H9 (cell line): ENCODE results near the gene CERS5. TPM values are rescaled to one million over a fixed set of nuclear protein-coding genes. Genes with fewer than 3 reads are reported as not detected.

ENCODE experiments used
- DNase-seq: peaks from one replicate; pipeline ENCODE4 v3.0.0-alpha.2; 2017
- H2AFZ ChIP-seq: one replicate; pipeline ENCODE4 v1.6.1; 2013; ENCODE audit warnings: mild to moderate bottlenecking, low read length, control low read depth, moderate library complexity
- H2AK5ac ChIP-seq: 2 replicates; pipeline ENCODE4 v1.6.1; 2013; ENCODE audit warnings: low read length, control low read depth, mixed read lengths; ENCODE audit not compliant: insufficient read length
- H2BK120ac ChIP-seq: one replicate; pipeline ENCODE4 v1.6.1; 2013; ENCODE audit warnings: low read depth, mild to moderate bottlenecking, low read length, control low read depth, inconsistent platforms; ENCODE audit not compliant: poor library complexity, severe bottlenecking
- H2BK12ac ChIP-seq: 2 replicates; pipeline ENCODE4 v1.6.1; 2013; ENCODE audit warnings: low read length, control low read depth, mixed read lengths, low read depth; ENCODE audit not compliant: insufficient read length
- H2BK15ac ChIP-seq: 2 replicates; pipeline ENCODE4 v1.6.1; 2013; ENCODE audit warnings: low read depth, low read length, control low read depth
- H2BK20ac ChIP-seq: one replicate; pipeline ENCODE4 v1.6.1; 2013; ENCODE audit warnings: low read depth, mild to moderate bottlenecking, low read length, control low read depth, inconsistent platforms; ENCODE audit not compliant: poor library complexity, severe bottlenecking
- H2BK5ac ChIP-seq: 2 replicates; pipeline ENCODE4 v1.6.1; 2013; ENCODE audit warnings: low read length, control low read depth, mixed read lengths; ENCODE audit not compliant: insufficient read length
- H3K14ac ChIP-seq: 2 replicates; pipeline ENCODE4 v1.6.1; 2013; ENCODE audit warnings: low read length, control low read depth; ENCODE audit not compliant: insufficient read depth
- H3K18ac ChIP-seq: 2 replicates; pipeline ENCODE4 v1.6.1; 2013; ENCODE audit warnings: low read depth, mild to moderate bottlenecking, mixed read lengths, low read length, control low read depth; ENCODE audit not compliant: insufficient read length
- H3K23ac ChIP-seq: 2 replicates; pipeline ENCODE4 v1.6.1; 2013; ENCODE audit warnings: low read length, control low read depth, mixed read lengths, low read depth; ENCODE audit not compliant: insufficient read length
- H3K23me2 ChIP-seq: 2 replicates; pipeline ENCODE4 v1.6.1; 2013; ENCODE audit warnings: low read depth, mild to moderate bottlenecking, mixed read lengths, low read length, control low read depth; ENCODE audit not compliant: insufficient read length, poor library complexity, severe bottlenecking
- H3K27ac ChIP-seq: 2 replicates; pipeline ENCODE4 v1.5.1; 2013; ENCODE audit warnings: low read length, control low read depth, mixed read lengths, low read depth; ENCODE audit not compliant: insufficient read length
- H3K27me3 ChIP-seq: 2 replicates; pipeline ENCODE4 v1.6.1; 2013; ENCODE audit warnings: low read length, control low read depth, inconsistent platforms; ENCODE audit not compliant: insufficient read depth
- H3K4ac ChIP-seq: 2 replicates; pipeline ENCODE4 v1.6.1; 2013; ENCODE audit warnings: low read depth, mild to moderate bottlenecking, control low read depth, inconsistent platforms, low read length, moderate library complexity
- H3K4me1 ChIP-seq: 2 replicates; pipeline ENCODE4 v1.6.1; 2013; ENCODE audit warnings: low read length, control low read depth, inconsistent platforms; ENCODE audit not compliant: insufficient read depth
- H3K4me2 ChIP-seq: 2 replicates; pipeline ENCODE4 v1.6.1; 2013; ENCODE audit warnings: low read length, control low read depth, mixed read lengths; ENCODE audit not compliant: insufficient read length, insufficient read depth
- H3K56ac ChIP-seq: 2 replicates; pipeline ENCODE4 v1.6.1; 2013; ENCODE audit warnings: low read depth, mild to moderate bottlenecking, mixed read lengths, low read length, control low read depth; ENCODE audit not compliant: insufficient read length
- H3K79me1 ChIP-seq: 2 replicates; pipeline ENCODE4 v1.6.1; 2013; ENCODE audit warnings: low read depth, mild to moderate bottlenecking, moderate library complexity, low read length, control low read depth, inconsistent platforms; ENCODE audit not compliant: insufficient read depth, poor library complexity, severe bottlenecking
- H3K79me2 ChIP-seq: 2 replicates; pipeline ENCODE4 v1.6.1; 2013; ENCODE audit warnings: low read length, control low read depth, inconsistent platforms; ENCODE audit not compliant: insufficient read depth
- H3K9ac ChIP-seq: 2 replicates; pipeline ENCODE4 v1.6.1; 2013; ENCODE audit warnings: low read length, control low read depth, mixed read lengths; ENCODE audit not compliant: insufficient read length; ENCODE audit errors: extremely low read depth
- H3K9me3 ChIP-seq: one replicate; pipeline ENCODE4 v1.6.1; 2013; ENCODE audit warnings: low read depth, low read length, inconsistent platforms; ENCODE audit not compliant: control insufficient read depth
- H3T11ph ChIP-seq: one replicate; pipeline ENCODE4 v1.6.1; 2013; ENCODE audit warnings: mild to moderate bottlenecking, low read length, control low read depth, inconsistent platforms
- H4K20me1 ChIP-seq: one replicate; pipeline ENCODE4 v1.6.1; 2013; ENCODE audit not compliant: control insufficient read depth, insufficient read length, insufficient read depth
- H4K5ac ChIP-seq: 2 replicates; pipeline ENCODE4 v1.6.1; 2013; ENCODE audit warnings: low read depth, mild to moderate bottlenecking, mixed read lengths, low read length, control low read depth; ENCODE audit not compliant: insufficient read length
- H4K8ac ChIP-seq: replicated peaks from 2 replicates; pipeline ENCODE4 v1.6.1; 2013; ENCODE audit warnings: low read length, control low read depth, mixed read lengths, low read depth; ENCODE audit not compliant: insufficient read length
- H4K91ac ChIP-seq: 2 replicates; pipeline ENCODE4 v1.6.1; 2013; ENCODE audit warnings: low read depth, mild to moderate bottlenecking, moderate library complexity, mixed read lengths, low read length, control low read depth; ENCODE audit not compliant: insufficient read length
- H3K27ac Mint-ChIP-seq, 3 experiments: 2 replicates in 2 of 3; 3 replicates in 1 of 3; pipeline ENCODE4 v1.8.0; 2020 to 2021; ENCODE audit warnings: mixed read lengths in 3 of 3, mild to moderate bottlenecking in 1 of 3, moderate library complexity in 1 of 3
- H3K27me3 Mint-ChIP-seq: 2 replicates; pipeline ENCODE4 v1.8.0; 2021; ENCODE audit warnings: low read depth, mild to moderate bottlenecking, moderate library complexity, mixed read lengths
- H3K36me3 Mint-ChIP-seq, 3 experiments: 2 replicates in 2 of 3; 3 replicates in 1 of 3; pipeline ENCODE4 v1.8.0; 2020 to 2021; ENCODE audit warnings: low read depth in 3 of 3, mixed read lengths in 3 of 3; ENCODE audit not compliant: insufficient read depth in 1 of 3
- H3K4me1 Mint-ChIP-seq, 2 experiments: 2 replicates each; pipeline ENCODE4 v1.8.0; 2020; ENCODE audit warnings: mixed read lengths in 2 of 2
- H3K4me3 Mint-ChIP-seq, 2 experiments: 2 replicates in 1 of 2; 3 replicates in 1 of 2; pipeline ENCODE4 v1.8.0; 2020 to 2021; ENCODE audit warnings: mild to moderate bottlenecking in 2 of 2, mixed read lengths in 2 of 2, moderate library complexity in 1 of 2
- H3K9me3 Mint-ChIP-seq, 2 experiments: 2 replicates in 1 of 2; 3 replicates in 1 of 2; pipeline ENCODE4 v1.8.0; 2020; ENCODE audit warnings: mild to moderate bottlenecking in 2 of 2, mixed read lengths in 2 of 2, moderate library complexity in 1 of 2
- WGBS: extraction: QIAGEN DNeasy Blood & Tissue Kit; methylation state at CpG from one replicate; pipeline ENCODE4 v1.1.7; 2013; ENCODE audit warnings: missing lambda C conversion rate, low lambda C conversion rate, mixed read lengths; ENCODE audit not compliant: insufficient read length; ENCODE audit errors: extremely low coverage; 5-methylcytosine and 5-hydroxymethylcytosine counted together
- total RNA-seq: library from RNA; stranded (reverse); gene quantifications from 2 replicates; pipeline ENCODE4 v1.2.1, GENCODE V29; 2021
- TF ChIP-seq, protein P1 (sequence below): fragments of 200-600 bp; sonication (generic); conservative IDR thresholded peaks from 3 replicates; pipeline ENCODE4 v1.8.0; 2021; ENCODE audit warnings: antibody characterized with exemption, mild to moderate bottlenecking

Gene CERS5
- total RNA-seq, 1 experiment from 2014 or later = 68.8 TPM

GRCh38 chr12:50107416-50108268, 59.5 kb downstream of the CERS5 start:
- Histone ChIP-seq H3K56ac (no peak overlapping the region), H2BK12ac (no peak overlapping the region), H2BK15ac (no peak overlapping the region), H4K91ac (no peak overlapping the region), H3K9me3 (no peaks in the 10 kb centered on the region), H3K4me1 (peaks cover 10% of the 10 kb centered on the region; the same call in 1 of the 2 replicates), H3K23ac (no peak overlapping the region), H3K9ac (no peak overlapping the region), H3K14ac (no peak overlapping the region; the same call in 1 of the 2 replicates), H3K18ac (no peak overlapping the region), H2AFZ (no peak overlapping the region), H3K79me2 (no peaks in the 10 kb centered on the region), H3K27ac (no peak overlapping the region), H3T11ph (no peak overlapping the region), H3K4me2 (no peak overlapping the region), H2BK20ac (no peak overlapping the region), H2AK5ac (no peak overlapping the region), H2BK5ac (no peak overlapping the region), H3K27me3 (no peaks in the 10 kb centered on the region), H3K79me1 (no peaks in the 10 kb centered on the region), H3K23me2 (peaks cover 1% of the 10 kb centered on the region), H4K20me1 (no peaks in the 10 kb centered on the region), H2BK120ac (no peak overlapping the region), H4K8ac (no peak overlapping the region), H3K4ac (no peak overlapping the region), H4K5ac (no peak overlapping the region)
- no CpG with 5 or more reads among the region's 17 CpGs for WGBS
- DNase-seq = no peak
- Mint-ChIP-seq H3K27ac (no peak overlapping the region), H3K9me3 (no peaks in the 10 kb centered on the region), H3K36me3 (peaks cover 0 to 5% (median 0%) of the 10 kb centered on the region in 3 experiments; a peak in 2 of 7 replicates), H3K4me1 (peaks cover 31 to 41% of the 10 kb centered on the region in 2 experiments), H3K27me3 (peaks cover 4% of the 10 kb centered on the region), H3K4me3 (no peak overlapping the region)
- TF ChIP-seq, protein P1, sequence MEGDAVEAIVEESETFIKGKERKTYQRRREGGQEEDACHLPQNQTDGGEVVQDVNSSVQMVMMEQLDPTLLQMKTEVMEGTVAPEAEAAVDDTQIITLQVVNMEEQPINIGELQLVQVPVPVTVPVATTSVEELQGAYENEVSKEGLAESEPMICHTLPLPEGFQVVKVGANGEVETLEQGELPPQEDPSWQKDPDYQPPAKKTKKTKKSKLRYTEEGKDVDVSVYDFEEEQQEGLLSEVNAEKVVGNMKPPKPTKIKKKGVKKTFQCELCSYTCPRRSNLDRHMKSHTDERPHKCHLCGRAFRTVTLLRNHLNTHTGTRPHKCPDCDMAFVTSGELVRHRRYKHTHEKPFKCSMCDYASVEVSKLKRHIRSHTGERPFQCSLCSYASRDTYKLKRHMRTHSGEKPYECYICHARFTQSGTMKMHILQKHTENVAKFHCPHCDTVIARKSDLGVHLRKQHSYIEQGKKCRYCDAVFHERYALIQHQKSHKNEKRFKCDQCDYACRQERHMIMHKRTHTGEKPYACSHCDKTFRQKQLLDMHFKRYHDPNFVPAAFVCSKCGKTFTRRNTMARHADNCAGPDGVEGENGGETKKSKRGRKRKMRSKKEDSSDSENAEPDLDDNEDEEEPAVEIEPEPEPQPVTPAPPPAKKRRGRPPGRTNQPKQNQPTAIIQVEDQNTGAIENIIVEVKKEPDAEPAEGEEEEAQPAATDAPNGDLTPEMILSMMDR = no peak
